Esophagus muscularis mucosa (tissue), 4 donors: ENCODE data around the gene PON1. TPM values are rescaled to one million over a fixed set of nuclear protein-coding genes. Genes with fewer than 3 reads are reported as not detected.

Experiments used
- DNase-seq: peaks from one replicate; pipeline ENCODE4 v3.0.0-alpha.2; 2017; ENCODE audit errors: extremely low spot score
- H3K27ac ChIP-seq, 4 donors: fragments of 200-600 bp; sonication (generic); replicated peaks in 1 of 4; 1 replicate in 3 of 4; 2 replicates in 1 of 4; pipeline ENCODE4 v1.5.1; 2016 to 2019; ENCODE audit warnings: mild to moderate bottlenecking in 1 of 4
- H3K27me3 ChIP-seq, 4 donors: fragments of 200-600 bp; sonication (generic); one replicate each; pipeline versions ENCODE4 v1.5.1 to v1.6.0; 2016 to 2019
- H3K36me3 ChIP-seq, 4 donors: fragments of 200-600 bp; sonication (generic); one replicate each; pipeline ENCODE4 v1.5.1; 2016 to 2019
- H3K4me1 ChIP-seq, 4 donors: fragments of 200-600 bp; sonication (generic); one replicate each; pipeline ENCODE4 v1.5.1; 2016 to 2019
- H3K4me3 ChIP-seq, 4 donors: fragments of 200-600 bp; sonication (generic); 1 replicate in 2 of 4; 2 replicates in 2 of 4; pipeline ENCODE4 v1.5.1; 2016 to 2019; ENCODE audit warnings: mild to moderate bottlenecking in 4 of 4, moderate library complexity in 1 of 4
- H3K9me3 ChIP-seq, 4 donors: fragments of 200-600 bp; sonication (generic); 1 replicate in 3 of 4; 2 replicates in 1 of 4; pipeline ENCODE4 v1.5.1; 2016 to 2019
- CTCF ChIP-seq, 3 experiments: fragments of 200-600 bp in 2 of 3; fragments of 450-650 bp in 1 of 3; sonication (generic) in 2 of 3; IDR thresholded peaks; one replicate each; pipeline ENCODE4 v1.5.1; 2017 to 2019; ENCODE audit warnings: antibody characterized with exemption in 3 of 3, mild to moderate bottlenecking in 2 of 3, moderate library complexity in 1 of 3
- EP300 ChIP-seq: sonication (generic); formaldehyde crosslinking; IDR thresholded peaks from one replicate; pipeline ENCODE4 v1.6.1; 2017; ENCODE audit warnings: antibody characterized with exemption
- POLR2A ChIP-seq: fragments of 450-650 bp; IDR thresholded peaks from one replicate; pipeline ENCODE4 v1.6.1; 2017; ENCODE audit warnings: antibody characterized with exemption, moderate library complexity, mild to moderate bottlenecking, low read depth
- POLR2AphosphoS5 ChIP-seq, 2 donors: sonication (generic); formaldehyde crosslinking; IDR thresholded peaks; one replicate each; pipeline ENCODE4 v1.6.1; 2017; ENCODE audit warnings: antibody characterized with exemption in 2 of 2
- WGBS: methylation state at CpG from one replicate; pipeline ENCODE4 v1.1.5; 2018; 5-methylcytosine and 5-hydroxymethylcytosine counted together
- intact Hi-C: fragments of 100-400 bp; cut with DNase I; formaldehyde crosslinking; loops from one replicate; pipeline ENCODE4 v1.15.1; 2023
- total RNA-seq, 4 donors: library from RNA; depleted of rRNA; stranded (reverse); fragments of >200 nt; gene quantifications; one replicate each; pipeline versions ENCODE4 v1.1.0 to v1.2.1, GENCODE V29; 2016

The PON1 gene
- total RNA-seq, 4 donors from 2014 or later, result not detected

GRCh38 chr7:95357623-95358022 lies 33.3 kb upstream of the PON1 start:
- WGBS, result 39% methylated on average over 3 of the region's 3 CpGs
- intact Hi-C loops, result no loop called here
- Histone ChIP-seq H3K27me3 (no peaks in the 10 kb centered on the region), H3K4me3 (no peak overlapping the region), H3K4me1 (no peaks in the 10 kb centered on the region), H3K36me3 (no peaks in the 10 kb centered on the region), H3K27ac (no peak overlapping the region), H3K9me3 (no peaks in the 10 kb centered on the region)
- TF ChIP-seq POLR2AphosphoS5 (IDR thresholded peaks at IDR 0.05), result no peak
- no peak for TF ChIP-seq EP300
- no peak for TF ChIP-seq POLR2A
- TF ChIP-seq CTCF (IDR thresholded peaks at IDR 0.05), result no peak
- DNase-seq, result no peak

- TF ChIP-seq CTCF (IDR thresholded peaks at IDR 0.05), result no peak
- TF ChIP-seq EP300, result no peak
- TF ChIP-seq POLR2A, result no peak
- TF ChIP-seq POLR2AphosphoS5 (IDR thresholded peaks at IDR 0.05), result no peak
- intact Hi-C loops, result no loop called here
- WGBS, result 69% methylated on average over 4 of the region's 4 CpGs
Measured at GRCh38 chr7:95342642-95343307, 18.4 kb upstream of the PON1 start.

GRCh38 chr7:95342029-95342428 lies 17.7 kb upstream of the PON1 start:
- TF ChIP-seq POLR2A, result no peak
- TF ChIP-seq CTCF (IDR thresholded peaks at IDR 0.05), result no peak
- TF ChIP-seq POLR2AphosphoS5 (IDR thresholded peaks at IDR 0.05), result no peak
- no peak for TF ChIP-seq EP300
- H3K9me3 ChIP-seq, result no peaks in the 10 kb centered on the region
- peak; percentile 39 for DNase-seq
- WGBS, result 100% methylated on average over 2 of the region's 3 CpGs
- no peaks in the 10 kb centered on the region for H3K4me1 ChIP-seq
- H3K36me3 ChIP-seq, result no peaks in the 10 kb centered on the region
- H3K4me3 ChIP-seq, result no peak overlapping the region
- intact Hi-C loops, result no loop called here
- no peak overlapping the region for H3K27ac ChIP-seq
- no peaks in the 10 kb centered on the region for H3K27me3 ChIP-seq

More at GRCh38 chr7:95342642-95343307, 18.4 kb upstream of the PON1 start:
- DNase-seq, result peak; percentile 66
- H3K9me3 ChIP-seq, result no peaks in the 10 kb centered on the region
- no peaks in the 10 kb centered on the region for H3K4me1 ChIP-seq
- no peaks in the 10 kb centered on the region for H3K27me3 ChIP-seq
- H3K4me3 ChIP-seq, result no peak overlapping the region
- no peaks in the 10 kb centered on the region for H3K36me3 ChIP-seq
- H3K27ac ChIP-seq, result no peak overlapping the region

GRCh38 chr7:95340491-95340890 lies 16.2 kb upstream of the PON1 start:
- TF ChIP-seq CTCF (IDR thresholded peaks at IDR 0.05), result no peak
- no peak for TF ChIP-seq POLR2A
- no peak for TF ChIP-seq EP300
- no peak for TF ChIP-seq POLR2AphosphoS5 (IDR thresholded peaks at IDR 0.05)

GRCh38 chr7:95338832-95339231 lies 14.5 kb upstream of the PON1 start:
- no peak overlapping the region for H3K27ac ChIP-seq
- H3K36me3 ChIP-seq, result no peaks in the 10 kb centered on the region
- H3K9me3 ChIP-seq, result no peaks in the 10 kb centered on the region
- TF ChIP-seq POLR2AphosphoS5 (IDR thresholded peaks at IDR 0.05) (no peak), EP300 (no peak), POLR2A (no peak), CTCF (IDR thresholded peaks at IDR 0.05) (no peak)
- no peak overlapping the region for H3K4me3 ChIP-seq
- intact Hi-C loops, result no loop called here
- DNase-seq, result no peak
- H3K27me3 ChIP-seq, result no peaks in the 10 kb centered on the region
- 90% methylated on average over 3 of the region's 3 CpGs for WGBS
- H3K4me1 ChIP-seq, result no peaks in the 10 kb centered on the region

More at GRCh38 chr7:95340491-95340890, 16.2 kb upstream of the PON1 start:
- 80% methylated on average over 2 of the region's 2 CpGs for WGBS
- intact Hi-C loops, result no loop called here
- H3K9me3 ChIP-seq, result no peaks in the 10 kb centered on the region
- H3K27me3 ChIP-seq, result no peaks in the 10 kb centered on the region
- H3K4me1 ChIP-seq, result no peaks in the 10 kb centered on the region
- H3K4me3 ChIP-seq, result no peak overlapping the region
- peak; percentile 64 for DNase-seq
- H3K36me3 ChIP-seq, result no peaks in the 10 kb centered on the region
- H3K27ac ChIP-seq, result no peak overlapping the region
